Forelimb muscle (tissue), 1 donor: ENCODE results near the gene GPR84. TPM values are rescaled to one million over a fixed set of nuclear protein-coding genes. Genes with fewer than 3 reads are reported as not detected.

ENCODE experiments used
- DNase-seq: peaks from one replicate; pipeline ENCODE4 v3.0.0-alpha.2; 2013; ENCODE audit warnings: low read depth
- polyA plus RNA-seq: library from polyadenylated mRNA; unstranded; fragments of 120-200 nt; gene quantifications from one replicate; pipeline ENCODE4 v1.2.1, GENCODE V29; 2013; ENCODE audit not compliant: insufficient read length

The GPR84 gene
- polyA plus RNA-seq, 1 donor, result 0.15 TPM

- DNase-seq, result no peak
Observed at GRCh38 chr12:54392485-54393206, 28.4 kb upstream of the GPR84 start.

- DNase-seq, result no peak
Observed at GRCh38 chr12:54390668-54391551, 26.6 kb upstream of the GPR84 start.

- no peak for DNase-seq
Observed at GRCh38 chr12:54390176-54390667, 25.9 kb upstream of the GPR84 start.

GRCh38 chr12:54389607-54390175 lies 25.4 kb upstream of the GPR84 start:
- no peak for DNase-seq

- DNase-seq, result no peak
Observed at GRCh38 chr12:54389134-54389508, 24.8 kb upstream of the GPR84 start.

GRCh38 chr12:54388237-54389133 lies 24.2 kb upstream of the GPR84 start:
- no peak for DNase-seq

- DNase-seq, result no peak
Observed at GRCh38 chr12:54387114-54387467, 22.8 kb upstream of the GPR84 start.

- no peak for DNase-seq
Observed at GRCh38 chr12:54386403-54387113, 22.3 kb upstream of the GPR84 start.

- no peak for DNase-seq
Observed at GRCh38 chr12:54385251-54385914, 21.1 kb upstream of the GPR84 start.

GRCh38 chr12:54384591-54385041 lies 20.3 kb upstream of the GPR84 start, which contains the start of gene ZNF385A:
Gene ZNF385A (minus strand): TSS chr12:54384733. CDS start chr12:54384514, 219 bp downstream.
- DNase-seq, result no peak

GRCh38 chr12:54383041-54383609 lies 18.8 kb upstream of the GPR84 start:
- DNase-seq, result no peak

GRCh38 chr12:54381136-54381535 lies 16.9 kb upstream of the GPR84 start:
- DNase-seq, result no peak

- DNase-seq, result no peak
Observed at GRCh38 chr12:54379398-54380201, 15.3 kb upstream of the GPR84 start.

- no peak for DNase-seq
Observed at GRCh38 chr12:54378796-54379397, 14.6 kb upstream of the GPR84 start.

GRCh38 chr12:54377797-54378515 lies 13.7 kb upstream of the GPR84 start:
- no peak for DNase-seq

GRCh38 chr12:54377007-54377406 lies 12.7 kb upstream of the GPR84 start:
- DNase-seq, result no peak

GRCh38 chr12:54376596-54376995 lies 12.3 kb upstream of the GPR84 start:
- DNase-seq, result no peak

- no peak for DNase-seq
Observed at GRCh38 chr12:54375259-54375579, 10.9 kb upstream of the GPR84 start.
